Measurements from ENCODE around the gene TMEM179B. TPM values are rescaled to one million over a fixed set of nuclear protein-coding genes. Genes with fewer than 3 reads are reported as not detected.

TMEM179B gene
- total and polyA plus RNA-seq, 9 of the 15 experiments (the other 6 are each of a cell fraction or from before 2014, with no cell fraction given) = 27.7 to 105 (median 37.0) TPM

GRCh38 chr11:62831520-62832335 is 44.5 kb downstream of the TMEM179B start, which contains the start of gene STX5 (continued):
- TF ChIP-seq TEAD4 (IDR thresholded peaks at IDR 0.05; ENCODE audit: low read length) (no peak), TEAD4 (CRISPR knock-in tag; IDR thresholded peaks at IDR 0.05; ENCODE audit: borderline replicate concordance) (no peak), SRSF3 (IDR thresholded peaks at IDR 0.05; ENCODE audit: insufficient read depth, low read length) (no peak), NONO (IDR thresholded peaks at IDR 0.05; ENCODE audit: low read depth in 2 of 2, low read length in 1 of 2) (no peak; a peak in 1 of 4 replicates), PTBP1 (IDR thresholded peaks at IDR 0.05; ENCODE audit: low read depth, low read length) (no peak), ZNF589 (CRISPR knock-in tag; IDR thresholded peaks at IDR 0.05; ENCODE audit: low read depth) (no peak), MAFG (tag; conservative IDR thresholded peaks at IDR 0.05) (no peak), TCFL5 (CRISPR knock-in tag; conservative IDR thresholded peaks at IDR 0.05) (no peak), CBX1 (IDR thresholded peaks at IDR 0.05; ENCODE audit: low read depth) (no peak; the same call in 1 of the 2 replicates), ZNF41 (CRISPR knock-in tag; conservative IDR thresholded peaks at IDR 0.05) (no peak), EHMT2 (IDR thresholded peaks at IDR 0.05) (no peak), CHD4 (IDR thresholded peaks at IDR 0.05; ENCODE audit: insufficient read depth, insufficient replicate concordance, low read depth, low read length, poor library complexity, severe bottlenecking) (no peak), SUPT5H (IDR thresholded peaks at IDR 0.05) (peak; percentile 96), ELF4 (CRISPR knock-in tag; IDR thresholded peaks at IDR 0.05) (peak; percentile 87)
- TF ChIP-seq, protein P1, sequence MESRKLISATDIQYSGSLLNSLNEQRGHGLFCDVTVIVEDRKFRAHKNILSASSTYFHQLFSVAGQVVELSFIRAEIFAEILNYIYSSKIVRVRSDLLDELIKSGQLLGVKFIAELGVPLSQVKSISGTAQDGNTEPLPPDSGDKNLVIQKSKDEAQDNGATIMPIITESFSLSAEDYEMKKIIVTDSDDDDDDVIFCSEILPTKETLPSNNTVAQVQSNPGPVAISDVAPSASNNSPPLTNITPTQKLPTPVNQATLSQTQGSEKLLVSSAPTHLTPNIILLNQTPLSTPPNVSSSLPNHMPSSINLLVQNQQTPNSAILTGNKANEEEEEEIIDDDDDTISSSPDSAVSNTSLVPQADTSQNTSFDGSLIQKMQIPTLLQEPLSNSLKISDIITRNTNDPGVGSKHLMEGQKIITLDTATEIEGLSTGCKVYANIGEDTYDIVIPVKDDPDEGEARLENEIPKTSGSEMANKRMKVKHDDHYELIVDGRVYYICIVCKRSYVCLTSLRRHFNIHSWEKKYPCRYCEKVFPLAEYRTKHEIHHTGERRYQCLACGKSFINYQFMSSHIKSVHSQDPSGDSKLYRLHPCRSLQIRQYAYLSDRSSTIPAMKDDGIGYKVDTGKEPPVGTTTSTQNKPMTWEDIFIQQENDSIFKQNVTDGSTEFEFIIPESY (CRISPR knock-in tag; IDR thresholded peaks at IDR 0.05) = peak; percentile 10; the same call in 1 of the 2 replicates
- TF ChIP-seq, protein P2, sequence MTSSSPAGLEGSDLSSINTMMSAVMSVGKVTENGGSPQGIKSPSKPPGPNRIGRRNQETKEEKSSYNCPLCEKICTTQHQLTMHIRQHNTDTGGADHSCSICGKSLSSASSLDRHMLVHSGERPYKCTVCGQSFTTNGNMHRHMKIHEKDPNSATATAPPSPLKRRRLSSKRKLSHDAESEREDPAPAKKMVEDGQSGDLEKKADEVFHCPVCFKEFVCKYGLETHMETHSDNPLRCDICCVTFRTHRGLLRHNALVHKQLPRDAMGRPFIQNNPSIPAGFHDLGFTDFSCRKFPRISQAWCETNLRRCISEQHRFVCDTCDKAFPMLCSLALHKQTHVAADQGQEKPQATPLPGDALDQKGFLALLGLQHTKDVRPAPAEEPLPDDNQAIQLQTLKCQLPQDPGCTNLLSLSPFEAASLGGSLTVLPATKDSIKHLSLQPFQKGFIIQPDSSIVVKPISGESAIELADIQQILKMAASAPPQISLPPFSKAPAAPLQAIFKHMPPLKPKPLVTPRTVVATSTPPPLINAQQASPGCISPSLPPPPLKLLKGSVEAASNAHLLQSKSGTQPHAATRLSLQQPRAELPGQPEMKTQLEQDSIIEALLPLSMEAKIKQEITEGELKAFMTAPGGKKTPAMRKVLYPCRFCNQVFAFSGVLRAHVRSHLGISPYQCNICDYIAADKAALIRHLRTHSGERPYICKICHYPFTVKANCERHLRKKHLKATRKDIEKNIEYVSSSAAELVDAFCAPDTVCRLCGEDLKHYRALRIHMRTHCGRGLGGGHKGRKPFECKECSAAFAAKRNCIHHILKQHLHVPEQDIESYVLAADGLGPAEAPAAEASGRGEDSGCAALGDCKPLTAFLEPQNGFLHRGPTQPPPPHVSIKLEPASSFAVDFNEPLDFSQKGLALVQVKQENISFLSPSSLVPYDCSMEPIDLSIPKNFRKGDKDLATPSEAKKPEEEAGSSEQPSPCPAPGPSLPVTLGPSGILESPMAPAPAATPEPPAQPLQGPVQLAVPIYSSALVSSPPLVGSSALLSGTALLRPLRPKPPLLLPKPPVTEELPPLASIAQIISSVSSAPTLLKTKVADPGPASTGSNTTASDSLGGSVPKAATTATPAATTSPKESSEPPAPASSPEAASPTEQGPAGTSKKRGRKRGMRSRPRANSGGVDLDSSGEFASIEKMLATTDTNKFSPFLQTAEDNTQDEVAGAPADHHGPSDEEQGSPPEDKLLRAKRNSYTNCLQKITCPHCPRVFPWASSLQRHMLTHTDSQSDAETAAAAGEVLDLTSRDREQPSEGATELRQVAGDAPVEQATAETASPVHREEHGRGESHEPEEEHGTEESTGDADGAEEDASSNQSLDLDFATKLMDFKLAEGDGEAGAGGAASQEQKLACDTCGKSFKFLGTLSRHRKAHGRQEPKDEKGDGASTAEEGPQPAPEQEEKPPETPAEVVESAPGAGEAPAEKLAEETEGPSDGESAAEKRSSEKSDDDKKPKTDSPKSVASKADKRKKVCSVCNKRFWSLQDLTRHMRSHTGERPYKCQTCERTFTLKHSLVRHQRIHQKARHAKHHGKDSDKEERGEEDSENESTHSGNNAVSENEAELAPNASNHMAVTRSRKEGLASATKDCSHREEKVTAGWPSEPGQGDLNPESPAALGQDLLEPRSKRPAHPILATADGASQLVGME (CRISPR knock-in tag; IDR thresholded peaks at IDR 0.05) = no peak
